HG03571 (cell line): ENCODE data around the gene CCDC196.
"Not testable (repeated sequence)": the region's sequence is repeated elsewhere in the genome, so short reads cannot be mapped to it uniquely, and the experiment has no call there.

Experiments
- ATAC-seq: cut with Tn5 transposase; IDR thresholded peaks from one replicate; pipeline ENCODE4 v1.9.1; 2021; ENCODE audit not compliant: unreplicated experiment

Gene CCDC196

GRCh38 chr14:66495218-66496098 is 9.3 kb downstream of the CCDC196 start:
- ATAC-seq, result peak; percentile 75

GRCh38 chr14:66496188-66496807 is 10.1 kb downstream of the CCDC196 start:
- no peak for ATAC-seq

GRCh38 chr14:66496911-66497310 is 10.7 kb downstream of the CCDC196 start:
- ATAC-seq, result no peak

GRCh38 chr14:66498311-66498710 is 12.1 kb downstream of the CCDC196 start:
- no peak for ATAC-seq

- ATAC-seq, result no peak
Observed at GRCh38 chr14:66501592-66501991, 15.4 kb downstream of the CCDC196 start.

- ATAC-seq, result not testable (repeated sequence)
Observed at GRCh38 chr14:66502836-66503235, 16.7 kb downstream of the CCDC196 start.

GRCh38 chr14:66503532-66503931 is 17.4 kb downstream of the CCDC196 start:
- ATAC-seq, result no peak

- ATAC-seq, result no peak
Observed at GRCh38 chr14:66507181-66507721, 21.1 kb downstream of the CCDC196 start.

- peak; percentile 73 for ATAC-seq
Observed at GRCh38 chr14:66507722-66508546, 21.8 kb downstream of the CCDC196 start, which contains the start of gene GPHN. GPHN (plus strand) TSS chr14:66508147.

GRCh38 chr14:66508547-66508845 is 22.3 kb downstream of the CCDC196 start:
- ATAC-seq, result no peak

- ATAC-seq, result no peak
Observed at GRCh38 chr14:66508846-66509621, 22.9 kb downstream of the CCDC196 start.

GRCh38 chr14:66509874-66510273 is 23.7 kb downstream of the CCDC196 start:
- no peak for ATAC-seq

- ATAC-seq, result peak; percentile 26
Observed at GRCh38 chr14:66511849-66512248, 25.7 kb downstream of the CCDC196 start.

GRCh38 chr14:66514213-66514612 is 28.0 kb downstream of the CCDC196 start:
- no peak for ATAC-seq

- no peak for ATAC-seq
Observed at GRCh38 chr14:66530526-66530925, 44.4 kb downstream of the CCDC196 start.

GRCh38 chr14:66539034-66539433 is 52.9 kb downstream of the CCDC196 start:
- ATAC-seq, result no peak

GRCh38 chr14:66540038-66540437 is 53.9 kb downstream of the CCDC196 start:
- ATAC-seq, result no peak

- no peak for ATAC-seq
Observed at GRCh38 chr14:66541627-66542026, 55.5 kb downstream of the CCDC196 start.

GRCh38 chr14:66543996-66544395 is 57.8 kb downstream of the CCDC196 start:
- ATAC-seq, result no peak

GRCh38 chr14:66545191-66545590 is 59.0 kb downstream of the CCDC196 start:
- ATAC-seq, result not testable (repeated sequence)
